HG02870 (cell line): ENCODE measurements around the gene TNPO1.

Source experiments
- ATAC-seq: cut with Tn5 transposase; IDR thresholded peaks from one replicate; pipeline ENCODE4 v1.9.1; 2021; ENCODE audit warnings: mild to moderate bottlenecking, moderate library complexity; ENCODE audit not compliant: unreplicated experiment

Gene TNPO1

DNA sequence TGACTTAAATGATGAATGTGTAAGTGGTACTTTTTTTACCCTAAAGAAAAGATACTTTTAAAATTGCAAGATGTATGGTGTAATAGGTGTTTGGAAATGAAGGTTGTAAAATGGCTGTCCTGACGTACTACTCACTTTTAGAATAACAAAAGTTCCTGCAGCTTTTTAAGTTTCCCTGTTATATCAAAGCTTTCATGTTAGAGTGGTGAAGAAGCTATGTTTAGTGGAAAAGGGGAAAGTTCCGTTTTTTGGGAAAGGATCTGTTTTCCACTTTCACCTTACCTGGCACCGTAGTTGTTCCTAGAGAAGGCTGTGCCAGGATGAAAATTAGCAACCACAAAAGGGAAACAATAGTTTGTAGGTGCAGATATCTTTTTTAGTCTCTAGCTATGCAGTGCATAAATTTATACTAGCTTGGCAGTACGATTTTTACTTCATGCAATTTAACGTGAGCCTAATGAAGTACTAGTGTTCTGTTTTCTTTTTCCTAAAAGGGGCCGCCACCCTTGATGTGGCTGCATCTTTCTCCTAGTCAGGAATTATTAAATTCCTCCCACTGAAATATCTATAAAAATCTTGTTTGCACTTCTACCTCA, 1.3 kb downstream of the TNPO1 start:
- no peak for ATAC-seq

DNA sequence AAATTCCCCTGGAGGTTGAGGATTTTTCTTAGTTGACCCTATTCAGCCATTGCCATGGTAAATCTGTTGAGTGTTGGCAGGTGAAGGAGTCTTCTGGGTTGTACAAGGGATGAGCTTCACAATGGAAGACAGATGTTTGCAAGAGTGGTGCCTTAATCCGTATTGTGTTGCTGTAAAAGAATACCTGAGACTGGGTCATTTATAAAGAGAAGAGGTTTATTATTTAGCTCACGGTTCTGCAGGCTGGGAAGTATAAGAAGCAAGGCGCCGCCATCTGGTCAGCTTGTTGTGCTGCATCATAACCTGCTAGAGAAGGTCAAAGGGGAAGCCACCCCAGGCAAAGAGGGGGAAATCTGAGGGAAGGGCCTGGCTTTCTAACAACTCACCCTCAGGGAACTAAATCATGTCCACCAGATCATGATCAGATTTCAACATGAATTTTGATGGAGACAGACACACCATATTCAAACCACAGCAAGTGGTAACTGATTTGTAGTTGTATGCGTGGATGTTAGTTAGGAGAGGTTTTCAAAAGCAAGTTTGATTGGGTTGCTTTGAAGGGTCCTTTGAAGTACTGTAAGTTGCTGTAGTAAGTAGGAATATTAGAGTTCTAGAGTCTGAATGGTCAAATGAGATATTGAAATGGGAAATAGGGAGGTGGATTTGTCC, 2.5 kb downstream of the TNPO1 start:
- no peak for ATAC-seq

DNA sequence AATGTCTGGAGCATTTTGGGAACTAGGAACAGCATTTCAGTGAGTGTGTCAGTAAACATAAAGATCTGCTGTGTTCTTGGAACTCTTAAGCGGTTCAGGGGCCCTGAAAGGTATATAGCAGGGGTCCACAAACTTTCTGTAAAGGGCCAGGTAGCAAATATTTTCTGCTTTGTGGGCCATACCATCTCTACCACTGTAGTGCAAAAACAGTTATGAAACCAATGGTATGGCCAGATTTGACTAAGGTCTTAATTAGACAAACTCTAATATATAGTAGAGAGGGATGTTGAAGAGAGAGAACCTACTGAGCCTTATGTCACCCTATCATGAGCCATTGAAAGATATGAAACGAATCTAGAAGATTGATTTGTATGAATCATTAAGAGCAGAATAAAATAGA, 5.3 kb downstream of the TNPO1 start:
- ATAC-seq: no peak

DNA sequence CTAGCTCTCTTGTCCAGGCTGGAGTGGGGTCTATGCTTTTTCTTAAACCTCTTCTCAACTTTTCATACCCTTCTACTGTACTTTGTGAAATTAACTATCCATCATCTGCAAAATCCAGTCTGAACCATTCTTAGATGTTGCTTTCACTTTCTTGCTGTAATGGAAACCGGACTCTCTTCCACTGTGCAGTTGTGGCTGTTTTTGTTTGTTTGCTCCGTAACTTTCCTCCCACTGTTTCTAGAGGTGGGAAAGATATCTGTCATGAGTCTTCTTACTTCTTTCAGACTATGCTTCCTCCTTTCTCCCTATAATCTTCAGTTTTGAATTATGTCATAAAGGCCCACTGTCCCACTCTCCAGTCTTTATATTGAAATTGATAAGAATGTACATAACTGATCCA, 6.5 kb downstream of the TNPO1 start:
- no peak for ATAC-seq

DNA sequence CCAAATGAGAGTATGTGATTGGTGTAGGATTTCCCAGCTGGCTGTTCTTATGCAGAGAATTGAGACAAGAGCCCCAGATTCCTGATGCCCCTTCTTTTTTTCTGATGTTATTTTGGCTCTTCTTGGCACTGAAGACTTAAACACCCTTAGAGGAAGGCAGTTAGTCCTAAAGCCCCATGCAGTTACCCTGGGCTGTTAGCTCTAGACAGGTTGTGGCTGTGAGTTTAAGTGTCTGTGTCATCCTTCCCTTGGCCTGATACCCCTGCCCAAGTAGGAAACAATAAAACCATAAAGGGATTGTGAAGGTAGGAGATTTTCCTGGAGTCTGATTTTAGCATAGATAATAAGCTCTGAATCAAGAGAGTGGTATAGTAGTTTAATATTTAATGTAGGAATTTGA, 13.2 kb downstream of the TNPO1 start:
- no peak for ATAC-seq

DNA sequence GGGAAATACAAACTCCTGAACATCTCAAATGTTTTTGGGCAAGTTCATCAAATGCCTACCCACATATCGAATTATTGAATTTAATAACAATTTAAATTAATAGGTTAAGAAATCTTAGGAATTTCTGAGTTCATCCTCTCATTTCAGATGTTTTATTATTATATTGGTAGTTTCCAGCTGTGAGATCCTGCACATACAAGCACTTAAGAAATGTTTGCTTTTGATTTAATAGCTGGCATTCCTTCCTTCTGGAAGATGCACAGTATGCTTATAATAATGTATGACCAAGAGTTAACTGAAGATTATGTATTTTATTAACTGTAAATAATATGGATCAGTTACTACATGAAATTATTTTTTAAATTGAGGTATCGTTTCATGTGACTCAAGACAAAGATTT, 13.9 kb downstream of the TNPO1 start:
- no peak for ATAC-seq

DNA sequence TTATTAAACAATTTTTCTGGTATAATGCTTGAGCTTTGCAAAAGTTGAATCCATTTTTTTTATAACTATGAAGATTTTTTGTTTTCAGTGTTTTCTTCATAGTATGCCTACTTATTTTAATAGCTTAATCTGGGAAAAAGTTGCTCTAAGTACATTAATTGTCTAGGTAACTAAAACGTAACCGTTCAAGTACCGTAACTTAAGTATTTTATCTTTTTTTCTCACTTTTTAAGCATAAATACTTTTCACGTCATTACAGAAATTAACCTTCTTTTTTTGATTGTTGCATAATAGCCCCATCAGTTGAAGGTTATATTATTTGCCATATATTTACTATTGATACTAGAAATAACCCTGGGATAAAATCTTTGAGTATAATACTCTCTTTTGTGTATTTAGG, 15.2 kb downstream of the TNPO1 start:
- ATAC-seq: no peak

DNA sequence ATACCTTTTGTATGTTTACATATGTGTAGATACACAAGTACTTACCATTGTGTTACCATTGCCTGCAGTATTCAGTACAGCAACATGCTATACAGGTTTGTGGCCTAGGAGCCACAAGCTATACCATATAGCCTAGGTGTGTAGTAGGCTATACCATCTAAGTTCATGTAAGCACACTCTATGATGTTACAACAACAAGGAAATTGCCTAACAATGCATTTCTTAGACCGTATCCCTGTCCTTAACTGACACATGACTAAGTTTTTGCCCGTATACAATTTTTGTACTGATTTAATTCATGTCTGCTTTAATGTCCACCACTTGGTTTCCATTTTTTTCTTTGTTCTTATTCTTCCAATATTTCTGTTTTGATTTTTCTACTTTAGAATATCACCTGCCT, 18.5 kb downstream of the TNPO1 start:
- no peak for ATAC-seq

DNA sequence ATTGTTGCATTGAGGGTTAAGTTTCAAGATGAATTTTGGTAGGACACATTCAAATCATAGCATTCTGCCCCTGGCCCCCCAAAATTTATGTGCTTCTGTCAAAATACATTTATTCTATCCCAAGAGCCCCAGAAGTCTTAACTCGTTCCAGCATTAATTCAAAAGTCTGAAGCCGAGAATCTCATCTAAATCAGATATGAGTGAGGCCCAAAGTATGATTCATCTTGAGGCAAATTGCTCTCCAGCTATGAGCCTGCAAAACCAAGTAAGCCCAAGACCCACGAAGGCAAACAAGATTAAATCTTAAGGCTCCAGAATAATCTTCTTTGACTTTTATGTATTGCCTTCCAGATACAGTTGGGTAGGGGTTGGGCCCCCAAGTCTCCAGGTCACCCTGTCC, 19.2 kb downstream of the TNPO1 start:
- ATAC-seq: no peak

DNA sequence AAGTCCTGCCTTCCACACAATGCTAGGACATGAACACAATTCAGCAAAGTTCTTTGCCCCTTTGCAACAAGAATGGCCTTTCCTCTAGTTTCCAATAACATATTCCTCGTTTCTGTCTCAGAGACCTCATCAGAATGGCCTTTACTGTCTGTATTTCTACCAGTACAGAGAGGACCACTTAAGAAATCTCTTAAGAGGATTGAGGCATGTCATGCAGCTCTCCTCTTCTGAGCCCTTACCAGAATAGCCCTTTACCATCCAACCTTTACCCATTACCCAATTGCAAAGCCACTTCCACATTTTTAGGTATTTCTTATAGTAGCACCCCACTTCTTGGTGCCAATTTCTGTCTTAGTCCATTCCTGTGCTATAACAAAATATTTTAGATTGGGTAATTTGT, 20.3 kb downstream of the TNPO1 start:
- no peak for ATAC-seq

DNA sequence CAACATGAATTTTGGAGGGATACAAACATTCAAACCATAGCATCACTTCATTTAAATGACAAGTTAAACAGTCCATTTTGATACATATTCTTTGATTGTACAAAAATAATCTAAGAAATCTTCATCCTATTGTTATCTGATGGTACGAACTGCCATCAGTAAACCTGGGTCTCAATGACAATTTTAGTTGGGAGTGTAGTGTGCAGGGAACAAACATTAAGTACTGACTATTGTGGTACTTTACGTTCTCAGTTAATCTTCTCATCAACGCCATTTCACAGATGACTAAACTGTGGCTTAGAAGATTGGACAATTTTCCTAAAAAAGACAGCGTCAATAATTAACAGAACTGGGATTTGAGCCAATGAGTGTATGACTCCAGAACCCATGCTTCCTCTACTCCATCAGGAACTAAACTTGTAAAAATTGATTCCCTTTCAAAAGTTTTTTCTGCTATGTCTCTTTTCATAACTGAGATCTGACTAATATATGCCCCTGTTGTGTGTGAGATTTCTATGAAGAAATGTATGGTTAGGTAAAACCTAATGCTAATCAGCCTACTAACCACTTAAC, 21.1 kb downstream of the TNPO1 start:
- no peak for ATAC-seq

DNA sequence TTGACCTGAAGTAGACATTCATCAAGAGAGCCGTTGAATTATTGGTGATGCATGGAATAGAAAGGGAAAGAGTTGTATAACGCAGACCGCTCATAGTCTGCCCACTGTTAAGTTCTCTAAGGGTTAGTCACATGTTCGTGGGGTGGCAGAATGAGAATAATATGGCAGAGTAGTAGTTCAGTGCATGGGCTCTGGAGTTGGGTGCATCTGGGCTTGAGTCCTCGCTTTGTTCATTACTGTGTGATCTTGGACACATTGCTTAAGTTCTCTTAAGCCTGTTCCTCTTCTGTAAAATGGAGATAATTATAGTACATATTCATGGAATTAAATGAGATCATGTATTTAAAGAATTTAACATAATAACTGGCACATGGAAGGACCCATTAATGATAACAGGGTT, 23.6 kb downstream of the TNPO1 start:
- ATAC-seq: no peak

DNA sequence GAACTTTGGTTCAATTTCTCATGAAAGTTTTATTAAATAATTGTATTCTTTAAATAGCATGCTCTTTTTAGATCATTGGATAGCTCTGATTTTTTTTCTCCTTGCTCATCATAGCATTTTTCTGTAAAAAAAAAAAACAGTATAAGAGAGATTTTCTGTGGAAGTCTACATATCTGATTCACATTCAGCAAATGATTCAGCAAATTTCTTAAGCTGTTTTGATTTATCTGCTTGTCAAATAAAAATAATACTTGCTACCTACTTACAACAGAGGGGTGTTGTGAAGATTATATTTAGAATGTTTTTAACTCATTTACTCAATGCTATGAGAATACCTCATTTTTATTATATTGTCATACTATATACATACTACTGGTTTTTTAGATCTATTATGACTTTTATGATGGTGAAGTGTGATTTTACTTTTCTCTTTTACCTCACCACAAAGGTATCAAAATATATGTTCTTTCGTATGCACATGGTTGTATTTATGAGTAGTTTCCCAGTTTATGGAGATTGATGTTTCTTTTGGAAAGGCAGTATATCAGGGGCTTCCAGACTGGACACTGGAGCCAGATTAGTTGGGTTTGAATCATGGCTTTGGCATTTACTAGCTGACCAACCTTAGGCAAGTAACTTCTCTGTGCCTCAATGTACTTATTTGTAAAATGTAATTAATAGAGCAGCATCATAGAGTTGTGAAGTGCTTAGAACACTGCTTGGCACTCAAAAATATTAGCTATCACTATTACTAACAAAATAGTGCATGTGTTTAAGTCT, 25.5 kb downstream of the TNPO1 start:
- ATAC-seq: no peak

DNA sequence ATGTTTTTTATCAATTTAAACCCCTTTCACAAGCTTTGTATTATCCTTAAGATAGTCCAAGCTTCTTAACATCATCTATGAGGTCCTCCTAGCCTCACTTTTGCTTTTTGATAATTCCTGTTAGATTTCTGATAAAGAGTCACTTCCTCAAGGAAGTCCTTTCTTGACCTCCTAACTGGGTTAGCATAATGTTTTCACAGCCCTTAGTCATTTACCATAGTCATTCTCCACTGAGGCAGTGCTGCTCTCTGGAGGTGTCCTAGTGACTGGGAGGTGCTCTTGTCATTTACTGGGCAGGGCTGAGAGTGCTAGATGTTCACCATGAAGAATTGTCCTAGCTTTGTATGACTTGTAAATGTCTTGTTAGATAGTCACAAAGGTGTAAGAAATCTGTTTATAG, 26.4 kb downstream of the TNPO1 start:
- ATAC-seq: no peak

DNA sequence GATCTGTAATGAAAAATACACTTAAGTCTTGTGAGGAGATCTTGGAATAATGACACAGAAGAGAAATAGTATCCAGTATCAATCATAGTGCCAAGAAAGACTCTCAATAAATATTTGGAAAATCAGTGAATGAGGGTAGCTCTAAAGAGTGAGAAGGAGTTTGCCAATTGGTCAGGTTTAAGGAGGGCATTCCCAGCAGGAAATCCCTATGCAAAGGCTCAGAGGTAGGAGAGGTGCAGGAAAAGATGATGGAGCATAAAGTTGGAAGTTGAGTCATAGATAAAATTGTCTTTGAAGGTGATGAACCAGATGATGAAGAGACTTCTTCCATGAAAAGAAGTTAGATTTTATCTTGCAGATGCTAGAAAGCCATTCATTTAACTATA, 27.8 kb downstream of the TNPO1 start:
- no peak for ATAC-seq

DNA sequence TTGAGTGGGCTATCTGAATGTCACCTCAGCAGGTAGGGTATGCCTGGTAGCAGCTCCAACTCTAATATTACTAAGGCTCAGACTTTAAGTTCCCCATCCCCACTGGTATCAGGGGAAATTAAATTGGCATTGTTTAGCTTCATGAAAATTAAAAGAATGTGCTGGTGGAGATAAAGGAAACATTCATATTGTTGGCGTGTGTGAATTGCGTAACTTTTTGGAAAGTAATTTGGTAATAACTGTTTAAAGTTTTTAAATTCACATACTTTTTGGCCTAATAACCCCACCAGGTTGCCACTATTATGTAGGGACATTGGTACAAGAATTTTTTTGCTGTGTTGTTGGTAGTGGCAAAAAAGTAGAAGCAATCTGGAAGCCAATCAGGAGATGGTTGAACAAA, 29.4 kb downstream of the TNPO1 start:
- no peak for ATAC-seq

DNA sequence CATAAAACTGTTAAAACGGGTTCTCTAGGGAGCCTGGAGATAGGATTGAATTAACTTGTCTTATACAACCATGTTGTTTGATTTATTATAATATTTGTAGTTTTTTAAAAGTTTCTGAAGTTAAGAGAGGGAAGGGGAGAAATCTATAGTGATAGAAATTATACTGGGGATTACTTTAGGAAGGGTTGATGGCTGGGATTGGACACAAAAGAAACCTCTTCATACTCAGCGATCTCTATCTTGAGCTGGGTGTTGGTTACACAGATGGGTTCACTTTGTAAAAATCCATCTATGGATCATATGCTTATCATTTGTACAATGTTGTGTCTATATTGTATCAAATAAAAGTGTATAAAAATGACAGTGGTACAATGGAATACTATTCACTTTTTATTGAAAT, 30.0 kb downstream of the TNPO1 start:
- ATAC-seq: no peak

DNA sequence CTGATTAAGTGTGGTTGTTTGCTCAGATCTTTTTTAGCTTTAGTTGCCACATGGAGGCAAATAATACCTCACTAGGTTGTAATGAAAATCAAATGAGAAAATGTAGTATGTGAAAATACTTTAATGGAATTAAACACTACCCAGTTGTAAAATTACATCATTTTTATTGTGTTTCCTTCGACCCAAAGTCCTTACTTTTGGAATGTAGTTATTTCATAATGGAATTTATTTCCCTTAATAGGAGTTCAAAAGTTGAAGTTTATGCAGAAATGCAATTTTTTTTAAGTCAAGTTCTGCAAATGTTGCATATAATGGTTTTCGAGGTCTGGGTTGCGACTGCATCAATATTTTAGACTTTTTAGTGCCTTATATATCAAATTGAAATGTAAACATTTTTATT, 31.0 kb downstream of the TNPO1 start:
- ATAC-seq: no peak

DNA sequence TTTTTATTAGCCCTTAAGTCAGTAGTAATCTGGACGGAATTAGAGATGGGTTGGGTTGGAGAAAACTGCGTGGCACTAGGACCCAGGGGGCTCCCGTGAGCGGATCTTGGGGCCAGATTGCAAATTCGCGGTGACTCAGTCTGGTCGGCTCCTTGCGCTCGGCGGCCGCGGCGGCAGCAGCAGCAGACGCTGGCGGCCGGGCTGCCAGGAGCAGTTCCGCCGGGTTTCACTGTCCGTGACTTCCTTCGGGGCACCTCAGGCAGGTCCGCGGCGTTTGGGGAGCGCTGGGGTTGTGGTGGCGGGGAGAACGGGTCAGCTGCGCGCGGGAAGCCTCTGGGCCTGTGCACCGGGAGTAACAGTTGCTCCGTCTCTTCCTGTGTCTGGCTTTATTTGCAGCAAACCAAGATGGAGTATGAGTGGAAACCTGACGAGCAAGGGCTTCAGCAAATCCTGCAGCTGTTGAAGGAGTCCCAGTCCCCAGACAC, 31.6 kb downstream of the TNPO1 start:
- ATAC-seq: peak; percentile 79

DNA sequence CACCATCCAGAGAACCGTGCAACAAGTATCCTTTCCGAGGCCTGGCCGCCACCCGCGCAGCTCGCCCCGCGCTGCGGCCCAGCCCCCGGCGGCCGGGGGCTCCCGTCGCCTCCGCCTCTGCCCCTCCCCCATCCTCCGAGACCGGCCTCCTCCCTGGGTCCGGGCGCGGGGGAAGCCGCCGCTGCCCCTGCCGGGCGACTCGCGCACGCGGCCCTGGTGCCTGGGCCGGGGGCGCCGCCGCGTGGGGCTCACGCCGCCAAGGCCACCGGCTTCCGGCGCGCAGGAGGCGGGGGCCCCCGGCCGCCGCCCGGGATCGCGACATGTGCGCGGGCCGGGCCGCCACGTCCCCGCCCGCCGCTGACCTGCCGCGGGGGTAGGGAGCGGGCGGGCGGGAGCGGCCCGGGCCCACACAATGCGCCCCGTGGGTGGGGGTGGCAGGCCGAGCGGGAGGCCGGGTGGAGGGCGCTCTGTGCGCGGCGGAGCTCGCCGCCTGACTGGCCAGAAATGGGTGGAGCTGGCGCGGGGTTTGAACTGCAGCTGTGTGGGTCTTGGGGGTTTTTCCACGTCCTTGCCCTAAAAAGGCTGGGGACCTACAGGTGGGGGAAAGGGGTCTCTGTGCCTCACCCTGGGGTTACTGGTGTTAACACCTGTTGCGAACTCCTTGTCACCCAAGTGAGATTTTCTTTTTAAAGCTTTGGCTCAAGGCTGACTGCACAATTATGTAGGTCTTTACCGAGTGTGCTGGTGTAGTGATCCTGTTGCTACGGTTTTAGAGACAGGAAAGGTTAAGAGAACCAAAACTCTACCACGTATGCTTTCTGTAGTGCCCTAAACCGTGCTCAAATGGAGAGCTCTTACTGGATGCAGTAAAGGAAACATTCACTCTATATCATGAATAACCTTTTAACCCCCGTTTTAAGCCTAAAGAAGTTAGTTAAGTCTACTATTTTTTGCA, 32.3 kb downstream of the TNPO1 start:
- peak; percentile 42 for ATAC-seq

DNA sequence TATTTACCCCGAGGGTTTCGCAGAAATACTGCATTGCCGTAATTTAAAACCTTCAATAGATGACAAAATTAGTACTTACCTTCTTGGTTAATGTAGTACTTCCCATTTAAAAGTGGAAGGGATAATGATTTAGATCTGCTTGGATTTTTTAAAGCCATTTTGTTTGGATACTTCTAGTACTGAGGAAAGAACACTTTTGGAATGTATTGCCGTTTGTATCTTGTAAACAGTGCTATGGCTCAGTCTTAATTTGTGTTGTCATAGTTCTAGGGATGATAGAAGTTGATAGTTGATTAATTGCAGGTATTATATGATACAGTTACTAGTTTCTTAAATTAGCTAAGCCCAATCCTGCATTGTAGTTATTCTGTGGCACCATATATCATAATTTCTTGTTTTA, 33.1 kb downstream of the TNPO1 start:
- ATAC-seq: no peak
